Measurements from ENCODE around the gene LHX6. TPM values are rescaled to one million over a fixed set of nuclear protein-coding genes. Genes with fewer than 3 reads are reported as not detected.

Gene LHX6
- total RNA-seq, 1 experiment from 2014 or later: 1.8 TPM

DNA sequence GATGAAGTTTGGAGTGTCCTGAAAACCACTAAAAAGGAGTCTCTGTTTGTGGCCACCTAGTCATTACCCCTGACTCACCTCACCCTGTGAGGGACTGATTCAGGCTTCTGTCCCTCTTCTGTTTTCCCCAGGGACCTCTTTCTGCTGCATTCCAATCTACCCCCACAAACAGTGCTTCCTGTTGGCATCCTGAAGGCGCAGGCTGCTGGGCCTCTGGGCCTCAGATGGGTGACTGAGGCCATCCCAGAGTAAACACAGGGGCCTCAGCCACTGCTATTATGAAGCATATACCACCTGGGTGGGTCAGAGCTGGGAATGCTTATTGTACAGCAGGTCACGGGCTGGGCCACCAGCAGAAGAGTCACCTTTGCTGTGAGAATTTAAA is 49.1 kb downstream of the LHX6 start:
- H3K9ac ChIP-seq (ENCODE audit: extremely low read depth, insufficient read length, low read length): no peak overlapping the region
- no peaks in the 10 kb centered on the region for H3K36me3 Mint-ChIP-seq (ENCODE audit: insufficient read depth in 1 of 3, low read depth in 3 of 3)
- H3K4me1 Mint-ChIP-seq: peaks cover 2 to 12% of the 10 kb centered on the region in 2 experiments; a peak in 1 of 4 replicates
- no CpG with 5 or more reads among the region's 2 CpGs for WGBS (ENCODE audit: extremely low coverage, insufficient read length, low lambda C conversion rate)
- H2BK12ac ChIP-seq (ENCODE audit: insufficient read length, low read depth, low read length): no peak overlapping the region
- no peak overlapping the region for H3K14ac ChIP-seq (ENCODE audit: insufficient read depth, low read length)
- no peak overlapping the region for H3K56ac ChIP-seq (ENCODE audit: insufficient read length, low read depth, low read length)
- no peaks in the 10 kb centered on the region for H3K79me1 ChIP-seq (ENCODE audit: insufficient read depth, low read depth, low read length, poor library complexity, severe bottlenecking)
- H3K27ac Mint-ChIP-seq: no peak overlapping the region; a peak in 1 of 7 replicates
- no peak overlapping the region for H3K4me3 Mint-ChIP-seq
- H3K23ac ChIP-seq (ENCODE audit: insufficient read length, low read depth, low read length): no peak overlapping the region
- H4K20me1 ChIP-seq (ENCODE audit: control insufficient read depth, insufficient read depth, insufficient read length): no peaks in the 10 kb centered on the region
- H3K4me1 ChIP-seq (ENCODE audit: insufficient read depth, low read length): no peaks in the 10 kb centered on the region
- H4K91ac ChIP-seq (ENCODE audit: insufficient read length, low read depth, low read length): no peak overlapping the region
- H2AFZ ChIP-seq (ENCODE audit: low read length): no peak overlapping the region
- H3K79me2 ChIP-seq (ENCODE audit: insufficient read depth, low read length): no peaks in the 10 kb centered on the region
- peaks cover 3% of the 10 kb centered on the region; the same call in 1 of the 2 replicates for H3K27me3 Mint-ChIP-seq (ENCODE audit: low read depth)
- H4K8ac ChIP-seq (replicated peaks; ENCODE audit: insufficient read length, low read depth, low read length): no peak overlapping the region
- H3K27ac ChIP-seq (ENCODE audit: insufficient read length, low read depth, low read length): no peak overlapping the region
- H3K23me2 ChIP-seq (ENCODE audit: insufficient read length, low read depth, low read length, poor library complexity, severe bottlenecking): no peaks in the 10 kb centered on the region
- TF ChIP-seq, protein P1, sequence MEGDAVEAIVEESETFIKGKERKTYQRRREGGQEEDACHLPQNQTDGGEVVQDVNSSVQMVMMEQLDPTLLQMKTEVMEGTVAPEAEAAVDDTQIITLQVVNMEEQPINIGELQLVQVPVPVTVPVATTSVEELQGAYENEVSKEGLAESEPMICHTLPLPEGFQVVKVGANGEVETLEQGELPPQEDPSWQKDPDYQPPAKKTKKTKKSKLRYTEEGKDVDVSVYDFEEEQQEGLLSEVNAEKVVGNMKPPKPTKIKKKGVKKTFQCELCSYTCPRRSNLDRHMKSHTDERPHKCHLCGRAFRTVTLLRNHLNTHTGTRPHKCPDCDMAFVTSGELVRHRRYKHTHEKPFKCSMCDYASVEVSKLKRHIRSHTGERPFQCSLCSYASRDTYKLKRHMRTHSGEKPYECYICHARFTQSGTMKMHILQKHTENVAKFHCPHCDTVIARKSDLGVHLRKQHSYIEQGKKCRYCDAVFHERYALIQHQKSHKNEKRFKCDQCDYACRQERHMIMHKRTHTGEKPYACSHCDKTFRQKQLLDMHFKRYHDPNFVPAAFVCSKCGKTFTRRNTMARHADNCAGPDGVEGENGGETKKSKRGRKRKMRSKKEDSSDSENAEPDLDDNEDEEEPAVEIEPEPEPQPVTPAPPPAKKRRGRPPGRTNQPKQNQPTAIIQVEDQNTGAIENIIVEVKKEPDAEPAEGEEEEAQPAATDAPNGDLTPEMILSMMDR (conservative IDR thresholded peaks at IDR 0.05): no peak
- no peaks in the 10 kb centered on the region for H3K27me3 ChIP-seq (ENCODE audit: insufficient read depth, low read length)
- no peaks in the 10 kb centered on the region for H3K9me3 Mint-ChIP-seq
- no peak overlapping the region for H3K4me2 ChIP-seq (ENCODE audit: insufficient read depth, insufficient read length, low read length)
- H3T11ph ChIP-seq (ENCODE audit: low read length): no peak overlapping the region
- no peak overlapping the region for H2BK20ac ChIP-seq (ENCODE audit: low read depth, low read length, poor library complexity, severe bottlenecking)
- no peak overlapping the region for H2AK5ac ChIP-seq (ENCODE audit: insufficient read length, low read length)
- H3K18ac ChIP-seq (ENCODE audit: insufficient read length, low read depth, low read length): no peak overlapping the region
- H3K4ac ChIP-seq (ENCODE audit: low read depth, low read length): no peak overlapping the region
- H2BK120ac ChIP-seq (ENCODE audit: low read depth, low read length, poor library complexity, severe bottlenecking): no peak overlapping the region
- H2BK15ac ChIP-seq (ENCODE audit: low read depth, low read length): no peak overlapping the region
- H4K5ac ChIP-seq (ENCODE audit: insufficient read length, low read depth, low read length): no peak overlapping the region
- no peak overlapping the region for H2BK5ac ChIP-seq (ENCODE audit: insufficient read length, low read length)
- no peaks in the 10 kb centered on the region for H3K9me3 ChIP-seq (ENCODE audit: control insufficient read depth, low read depth, low read length)
- DNase-seq: no peak

All from H9 (cell line).